ENCODE results near the gene AKIRIN1. TPM values are rescaled to one million over a fixed set of nuclear protein-coding genes. Genes with fewer than 3 reads are reported as not detected.

AKIRIN1 gene
- total RNA-seq, 1 donor from 2014 or later, result 152 TPM

GRCh38 chr1:39043513-39043912 lies 52.4 kb downstream of the AKIRIN1 start:
- Mint-ChIP-seq H3K4me3 (ENCODE audit: unreplicated experiment) (no peak overlapping the region), H3K27me3 (ENCODE audit: low read depth, unreplicated experiment) (no peaks in the 10 kb centered on the region), H3K36me3 (ENCODE audit: low read depth, unreplicated experiment) (peaks cover 17% of the 10 kb centered on the region), H3K9me3 (ENCODE audit: unreplicated experiment) (no peaks in the 10 kb centered on the region), H3K4me1 (ENCODE audit: low read depth, unreplicated experiment) (peaks cover 15% of the 10 kb centered on the region), H3K27ac (ENCODE audit: unreplicated experiment) (no peak overlapping the region)
- no peak for FAIRE-seq
- no peaks in the 10 kb centered on the region for H3K79me2 ChIP-seq (ENCODE audit: insufficient read depth, low read length)
- no peaks in the 10 kb centered on the region for H3K9me3 ChIP-seq (ENCODE audit: insufficient read depth, low read depth, low read length)
- no peak overlapping the region for H3K4me2 ChIP-seq (ENCODE audit: low read length)
- no peaks in the 10 kb centered on the region for H3K36me3 ChIP-seq (ENCODE audit: insufficient read depth, low read length)
- no peak overlapping the region for H3K4me3 ChIP-seq (ENCODE audit: insufficient read depth, low read depth, low read length)
- DNase-seq (ENCODE audit: low read depth), result no peak
- peaks cover 15% of the 10 kb centered on the region for H3K4me1 ChIP-seq (ENCODE audit: insufficient read depth, low read length)
- no peaks in the 10 kb centered on the region for H4K20me1 ChIP-seq (ENCODE audit: insufficient read depth, low read length)
- no peak overlapping the region for H2AFZ ChIP-seq (ENCODE audit: low read depth, low read length)
- H3K27me3 ChIP-seq (ENCODE audit: insufficient read depth, low read length), result no peaks in the 10 kb centered on the region
- no peak overlapping the region for H3K9ac ChIP-seq (ENCODE audit: low read length)
- no peak overlapping the region for H3K27ac ChIP-seq (ENCODE audit: low read depth, low read length)
- TF ChIP-seq EZH2 (IDR thresholded peaks at IDR 0.05; ENCODE audit: insufficient read depth, low read length) (no peak), CTCF (IDR thresholded peaks at IDR 0.05; ENCODE audit: insufficient read depth, low read depth, low read length) (no peak)

- H3K79me2 ChIP-seq (ENCODE audit: insufficient read depth, low read length), result no peaks in the 10 kb centered on the region
- H3K27me3 Mint-ChIP-seq (ENCODE audit: low read depth, unreplicated experiment), result no peaks in the 10 kb centered on the region
- H3K4me1 Mint-ChIP-seq (ENCODE audit: low read depth, unreplicated experiment), result peaks cover 18% of the 10 kb centered on the region
- peaks cover 17% of the 10 kb centered on the region for H3K36me3 Mint-ChIP-seq (ENCODE audit: low read depth, unreplicated experiment)
- H2AFZ ChIP-seq (ENCODE audit: low read depth, low read length), result no peak overlapping the region
- no peak overlapping the region for H3K9ac ChIP-seq (ENCODE audit: low read length)
- H3K4me1 ChIP-seq (ENCODE audit: insufficient read depth, low read length), result peaks cover 15% of the 10 kb centered on the region
- H3K4me3 Mint-ChIP-seq (ENCODE audit: unreplicated experiment), result no peak overlapping the region
- no peak overlapping the region for H3K27ac ChIP-seq (ENCODE audit: low read depth, low read length)
- TF ChIP-seq EZH2 (IDR thresholded peaks at IDR 0.05; ENCODE audit: insufficient read depth, low read length) (no peak), CTCF (IDR thresholded peaks at IDR 0.05; ENCODE audit: insufficient read depth, low read depth, low read length) (no peak)
- H3K36me3 ChIP-seq (ENCODE audit: insufficient read depth, low read length), result no peaks in the 10 kb centered on the region
- no peak for DNase-seq (ENCODE audit: low read depth)
- no peaks in the 10 kb centered on the region for H4K20me1 ChIP-seq (ENCODE audit: insufficient read depth, low read length)
- no peaks in the 10 kb centered on the region for H3K9me3 Mint-ChIP-seq (ENCODE audit: unreplicated experiment)
- no peaks in the 10 kb centered on the region for H3K27me3 ChIP-seq (ENCODE audit: insufficient read depth, low read length)
- FAIRE-seq, result no peak
- H3K4me3 ChIP-seq (ENCODE audit: insufficient read depth, low read depth, low read length), result no peak overlapping the region
- H3K4me2 ChIP-seq (ENCODE audit: low read length), result no peak overlapping the region
- H3K27ac Mint-ChIP-seq (ENCODE audit: unreplicated experiment), result no peak overlapping the region
- no peaks in the 10 kb centered on the region for H3K9me3 ChIP-seq (ENCODE audit: insufficient read depth, low read depth, low read length)
Observed at GRCh38 chr1:39044762-39045161, 53.7 kb downstream of the AKIRIN1 start.

- no peaks in the 10 kb centered on the region for H3K9me3 ChIP-seq (ENCODE audit: insufficient read depth, low read depth, low read length)
- no peaks in the 10 kb centered on the region for H3K27me3 ChIP-seq (ENCODE audit: insufficient read depth, low read length)
- Mint-ChIP-seq H3K4me1 (ENCODE audit: low read depth, unreplicated experiment) (peaks cover 18% of the 10 kb centered on the region), H3K27me3 (ENCODE audit: low read depth, unreplicated experiment) (no peaks in the 10 kb centered on the region), H3K27ac (ENCODE audit: unreplicated experiment) (no peak overlapping the region), H3K9me3 (ENCODE audit: unreplicated experiment) (no peaks in the 10 kb centered on the region), H3K36me3 (ENCODE audit: low read depth, unreplicated experiment) (peaks cover 17% of the 10 kb centered on the region), H3K4me3 (ENCODE audit: unreplicated experiment) (no peak overlapping the region)
- H3K79me2 ChIP-seq (ENCODE audit: insufficient read depth, low read length), result no peaks in the 10 kb centered on the region
- no peak overlapping the region for H3K4me3 ChIP-seq (ENCODE audit: insufficient read depth, low read depth, low read length)
- no peak for DNase-seq (ENCODE audit: low read depth)
- no peaks in the 10 kb centered on the region for H3K36me3 ChIP-seq (ENCODE audit: insufficient read depth, low read length)
- H3K4me1 ChIP-seq (ENCODE audit: insufficient read depth, low read length), result peaks cover 15% of the 10 kb centered on the region
- no peaks in the 10 kb centered on the region for H4K20me1 ChIP-seq (ENCODE audit: insufficient read depth, low read length)
- no peak overlapping the region for H3K9ac ChIP-seq (ENCODE audit: low read length)
- H3K27ac ChIP-seq (ENCODE audit: low read depth, low read length), result no peak overlapping the region
- TF ChIP-seq EZH2 (IDR thresholded peaks at IDR 0.05; ENCODE audit: insufficient read depth, low read length), result no peak
- TF ChIP-seq CTCF (IDR thresholded peaks at IDR 0.05; ENCODE audit: insufficient read depth, low read depth, low read length), result no peak
- H2AFZ ChIP-seq (ENCODE audit: low read depth, low read length), result no peak overlapping the region
- no peak overlapping the region for H3K4me2 ChIP-seq (ENCODE audit: low read length)
- no peak for FAIRE-seq
Observed at GRCh38 chr1:39045231-39045630, 54.2 kb downstream of the AKIRIN1 start.
